Amniotic stem cell (primary cell): ENCODE measurements around the gene SPN.
"Not testable (repeated sequence)": the region's sequence is repeated elsewhere in the genome, so short reads cannot be mapped to it uniquely, and the experiment has no call there.

Experiments
- DNase-seq: peaks from one replicate; lab custom pipeline; 2025; lab: John Stamatoyannopoulos, UW

Gene SPN

GRCh38 chr16:29646947-29647346, 16.1 kb upstream of the SPN start:
- DNase-seq = no peak

GRCh38 chr16:29649588-29650494, 13.2 kb upstream of the SPN start:
- DNase-seq = no peak

GRCh38 chr16:29650771-29651170, 12.3 kb upstream of the SPN start:
- DNase-seq = no peak

GRCh38 chr16:29651774-29652349, 11.2 kb upstream of the SPN start:
- no peak for DNase-seq

- DNase-seq = no peak
Measured at GRCh38 chr16:29653471-29653870, 9.6 kb upstream of the SPN start.

GRCh38 chr16:29653890-29654289, 9.2 kb upstream of the SPN start:
- not testable (repeated sequence) for DNase-seq

GRCh38 chr16:29656688-29657523, 6.1 kb upstream of the SPN start:
- no peak for DNase-seq

GRCh38 chr16:29658705-29659104, 4.3 kb upstream of the SPN start:
- DNase-seq = no peak

- no peak for DNase-seq
Measured at GRCh38 chr16:29662000-29662728, 883 bp upstream of the SPN start.

- no peak for DNase-seq
Measured at GRCh38 chr16:29662729-29663015, 375 bp upstream of the SPN start.

GRCh38 chr16:29663807-29664090, 702 bp downstream of the SPN start:
- DNase-seq = no peak

GRCh38 chr16:29664091-29664921, 1.3 kb downstream of the SPN start:
- DNase-seq = no peak

- no peak for DNase-seq
Measured at GRCh38 chr16:29665294-29666077, 2.4 kb downstream of the SPN start.

GRCh38 chr16:29667322-29667610, 4.2 kb downstream of the SPN start:
- not testable (repeated sequence) for DNase-seq

- no peak for DNase-seq
Measured at GRCh38 chr16:29667755-29668154, 4.7 kb downstream of the SPN start.

- DNase-seq = no peak
Measured at GRCh38 chr16:29668267-29668666, 5.2 kb downstream of the SPN start.

- no peak for DNase-seq
Measured at GRCh38 chr16:29673501-29673900, 10.5 kb downstream of the SPN start.

GRCh38 chr16:29674188-29674587, 11.1 kb downstream of the SPN start:
- no peak for DNase-seq

- DNase-seq = no peak
Measured at GRCh38 chr16:29675811-29676643, 13.0 kb downstream of the SPN start.
